Erythroblast (primary cell): ENCODE data around the gene FLT4.

Source experiments
- DNase-seq, 2 experiments: peaks; one replicate each; lab custom pipeline; 2025; lab: John Stamatoyannopoulos, UW
- GATA1 ChIP-seq: IDR thresholded peaks from 2 replicates; pipeline ENCODE4 v1.6.1; 2011; ENCODE audit warnings: low read depth, mild to moderate bottlenecking, control low read depth, low read length, moderate library complexity
- POLR2A ChIP-seq: IDR thresholded peaks from 2 replicates; pipeline ENCODE4 v1.6.1; 2011; ENCODE audit warnings: mild to moderate bottlenecking, low read length

Gene FLT4

GRCh38 chr5:180622910-180623309 is 26.5 kb downstream of the FLT4 start:
- no peak for TF ChIP-seq POLR2A
- TF ChIP-seq GATA1, result no peak
- no peak for DNase-seq

- no peak for TF ChIP-seq GATA1
- TF ChIP-seq POLR2A, result no peak
- no peak for DNase-seq
These were observed 28.1 kb downstream of the FLT4 start for GRCh38 chr5:180621311-180621710.

GRCh38 chr5:180620014-180620413 is 29.4 kb downstream of the FLT4 start:
- TF ChIP-seq GATA1, result no peak
- TF ChIP-seq POLR2A, result no peak

GRCh38 chr5:180619563-180619915 is 29.9 kb downstream of the FLT4 start:
- TF ChIP-seq POLR2A (no peak), GATA1 (no peak)
- DNase-seq, result no peak

More at GRCh38 chr5:180620014-180620413, 29.4 kb downstream of the FLT4 start:
- DNase-seq, result no peak

- TF ChIP-seq POLR2A, result no peak
- TF ChIP-seq GATA1, result no peak
- peak; percentile 67 to 70 for DNase-seq
These were observed 30.4 kb downstream of the FLT4 start for GRCh38 chr5:180618829-180619562.

GRCh38 chr5:180618487-180618828 is 30.9 kb downstream of the FLT4 start:
- no peak for DNase-seq
- TF ChIP-seq GATA1, result no peak
- TF ChIP-seq POLR2A, result no peak

GRCh38 chr5:180613814-180614188 is 35.6 kb downstream of the FLT4 start:
- no peak for DNase-seq

GRCh38 chr5:180613188-180613813 is 36.1 kb downstream of the FLT4 start:
- DNase-seq, result no peak
- TF ChIP-seq POLR2A, result no peak

More at GRCh38 chr5:180613814-180614188, 35.6 kb downstream of the FLT4 start:
- TF ChIP-seq POLR2A (no peak), GATA1 (no peak)

GRCh38 chr5:180612683-180613082 is 36.7 kb downstream of the FLT4 start:
- TF ChIP-seq GATA1 (no peak), POLR2A (no peak)
- no peak for DNase-seq

- DNase-seq, result no peak
- TF ChIP-seq GATA1, result no peak
- TF ChIP-seq POLR2A, result no peak
These were observed 38.1 kb downstream of the FLT4 start for GRCh38 chr5:180611140-180611850.

- no peak for TF ChIP-seq POLR2A
- no peak for TF ChIP-seq GATA1
- DNase-seq, result no peak
These were observed 39.4 kb downstream of the FLT4 start for GRCh38 chr5:180609817-180610550.

GRCh38 chr5:180609386-180609785 is 40.0 kb downstream of the FLT4 start:
- no peak for DNase-seq
- TF ChIP-seq GATA1 (no peak), POLR2A (no peak)

- DNase-seq, result no peak
- TF ChIP-seq GATA1 (no peak), POLR2A (no peak)
These were observed 40.7 kb downstream of the FLT4 start for GRCh38 chr5:180608572-180609310.

GRCh38 chr5:180607861-180608571 is 41.4 kb downstream of the FLT4 start:
- TF ChIP-seq POLR2A, result no peak
- no peak for TF ChIP-seq GATA1
- DNase-seq, result peak; percentile 85 to 86
